ENCODE results near the gene EGFR.

DNA sequence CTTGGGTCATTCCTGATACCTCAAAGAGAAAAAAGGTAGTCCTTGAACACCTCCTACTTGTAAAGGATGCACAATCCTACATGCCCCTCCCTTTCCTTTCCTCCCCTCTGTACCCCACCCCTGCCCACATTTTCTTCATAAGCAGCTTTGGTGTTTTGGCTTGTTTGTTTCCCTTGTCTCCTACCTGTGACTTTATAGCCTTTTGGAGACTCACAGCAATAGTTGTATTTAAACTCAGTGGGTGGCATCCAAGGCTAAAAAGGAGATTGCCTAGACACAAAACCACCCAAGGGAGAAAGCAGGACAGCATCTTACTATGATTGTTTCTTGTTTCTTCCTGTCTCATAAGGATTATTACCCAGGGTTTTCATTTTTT is 63.4 kb downstream of the EGFR start:
- TF ChIP-seq, protein P1, sequence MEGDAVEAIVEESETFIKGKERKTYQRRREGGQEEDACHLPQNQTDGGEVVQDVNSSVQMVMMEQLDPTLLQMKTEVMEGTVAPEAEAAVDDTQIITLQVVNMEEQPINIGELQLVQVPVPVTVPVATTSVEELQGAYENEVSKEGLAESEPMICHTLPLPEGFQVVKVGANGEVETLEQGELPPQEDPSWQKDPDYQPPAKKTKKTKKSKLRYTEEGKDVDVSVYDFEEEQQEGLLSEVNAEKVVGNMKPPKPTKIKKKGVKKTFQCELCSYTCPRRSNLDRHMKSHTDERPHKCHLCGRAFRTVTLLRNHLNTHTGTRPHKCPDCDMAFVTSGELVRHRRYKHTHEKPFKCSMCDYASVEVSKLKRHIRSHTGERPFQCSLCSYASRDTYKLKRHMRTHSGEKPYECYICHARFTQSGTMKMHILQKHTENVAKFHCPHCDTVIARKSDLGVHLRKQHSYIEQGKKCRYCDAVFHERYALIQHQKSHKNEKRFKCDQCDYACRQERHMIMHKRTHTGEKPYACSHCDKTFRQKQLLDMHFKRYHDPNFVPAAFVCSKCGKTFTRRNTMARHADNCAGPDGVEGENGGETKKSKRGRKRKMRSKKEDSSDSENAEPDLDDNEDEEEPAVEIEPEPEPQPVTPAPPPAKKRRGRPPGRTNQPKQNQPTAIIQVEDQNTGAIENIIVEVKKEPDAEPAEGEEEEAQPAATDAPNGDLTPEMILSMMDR (IDR thresholded peaks at IDR 0.05), result no peak
- no peak for TF ChIP-seq POLR2A (IDR thresholded peaks at IDR 0.05)

Data from prostate gland (tissue), 2 donors.